IPS-18a (cell line): ENCODE results near the gene ANGEL1.
A peak's percentile ranks its signal among the peaks of the same experiment; 100 is the strongest.

ENCODE experiments used
- H3K27ac ChIP-seq: one replicate; pipeline ENCODE4 v1.5.1; 2013; ENCODE audit warnings: low read length
- H3K27me3 ChIP-seq: one replicate; pipeline ENCODE4 v1.6.1; 2013; ENCODE audit warnings: mild to moderate bottlenecking, low read length; ENCODE audit not compliant: control insufficient read depth, insufficient read depth
- H3K36me3 ChIP-seq: one replicate; pipeline ENCODE4 v1.6.1; 2013; ENCODE audit warnings: low read depth, low read length; ENCODE audit not compliant: control insufficient read depth
- H3K4me1 ChIP-seq: one replicate; pipeline ENCODE4 v1.6.1; 2013; ENCODE audit warnings: low read depth, low read length; ENCODE audit not compliant: control insufficient read depth
- H3K4me3 ChIP-seq: one replicate; pipeline ENCODE4 v1.5.1; 2013; ENCODE audit warnings: low read length
- H3K9ac ChIP-seq: one replicate; pipeline ENCODE4 v1.6.1; 2013; ENCODE audit warnings: mild to moderate bottlenecking, low read length, moderate library complexity
- H3K9me3 ChIP-seq: one replicate; pipeline ENCODE4 v1.6.1; 2013; ENCODE audit warnings: low read depth, low read length; ENCODE audit not compliant: control insufficient read depth

Gene ANGEL1

GRCh38 chr14:76812422-76813383 is at the start of gene ANGEL1:
Gene ANGEL1 (minus strand): TSS chr14:76812882. CDS start chr14:76812827, 55 bp downstream.
- peak within 1 kb of the TSS; percentile 74 for H3K9ac ChIP-seq
- peaks cover 15% of the 10 kb centered on the region for H3K36me3 ChIP-seq
- H3K4me3 ChIP-seq, result peak within 1 kb of the TSS; percentile 86
- H3K27ac ChIP-seq, result no peak within 1 kb of the TSS
- H3K27me3 ChIP-seq, result no peaks in the 10 kb centered on the region
- peaks cover 10% of the 10 kb centered on the region for H3K4me1 ChIP-seq
- no peaks in the 10 kb centered on the region for H3K9me3 ChIP-seq

- H3K27ac ChIP-seq, result no peak overlapping the region
- H3K4me1 ChIP-seq, result peaks cover 17% of the 10 kb centered on the region
- no peak overlapping the region for H3K9ac ChIP-seq
- H3K4me3 ChIP-seq, result no peak overlapping the region
- H3K9me3 ChIP-seq, result no peaks in the 10 kb centered on the region
- H3K27me3 ChIP-seq, result no peaks in the 10 kb centered on the region
- H3K36me3 ChIP-seq, result no peaks in the 10 kb centered on the region
Measured at GRCh38 chr14:76861574-76862255, 49.0 kb upstream of the ANGEL1 start.

GRCh38 chr14:76856769-76857168 is 44.1 kb upstream of the ANGEL1 start:
- H3K4me3 ChIP-seq, result no peak overlapping the region
- H3K4me1 ChIP-seq, result peaks cover 7% of the 10 kb centered on the region
- no peak overlapping the region for H3K27ac ChIP-seq
- no peaks in the 10 kb centered on the region for H3K9me3 ChIP-seq
- H3K27me3 ChIP-seq, result no peaks in the 10 kb centered on the region
- no peaks in the 10 kb centered on the region for H3K36me3 ChIP-seq
- H3K9ac ChIP-seq, result no peak overlapping the region

- no peak overlapping the region for H3K9ac ChIP-seq
- no peak overlapping the region for H3K4me3 ChIP-seq
- no peaks in the 10 kb centered on the region for H3K4me1 ChIP-seq
- no peak overlapping the region for H3K27ac ChIP-seq
- H3K9me3 ChIP-seq, result no peaks in the 10 kb centered on the region
- H3K36me3 ChIP-seq, result no peaks in the 10 kb centered on the region
- H3K27me3 ChIP-seq, result no peaks in the 10 kb centered on the region
Measured at GRCh38 chr14:76855066-76855465, 42.4 kb upstream of the ANGEL1 start.

- H3K4me3 ChIP-seq, result no peak overlapping the region
- no peaks in the 10 kb centered on the region for H3K36me3 ChIP-seq
- no peaks in the 10 kb centered on the region for H3K4me1 ChIP-seq
- no peak overlapping the region for H3K9ac ChIP-seq
- no peak overlapping the region for H3K27ac ChIP-seq
- no peaks in the 10 kb centered on the region for H3K9me3 ChIP-seq
- H3K27me3 ChIP-seq, result no peaks in the 10 kb centered on the region
Measured at GRCh38 chr14:76848879-76849278, 36.2 kb upstream of the ANGEL1 start.

- no peaks in the 10 kb centered on the region for H3K36me3 ChIP-seq
- H3K4me3 ChIP-seq, result no peak overlapping the region
- no peaks in the 10 kb centered on the region for H3K4me1 ChIP-seq
- no peaks in the 10 kb centered on the region for H3K27me3 ChIP-seq
- H3K27ac ChIP-seq, result no peak overlapping the region
- H3K9ac ChIP-seq, result no peak overlapping the region
- H3K9me3 ChIP-seq, result no peaks in the 10 kb centered on the region
Measured at GRCh38 chr14:76846331-76847047, 33.8 kb upstream of the ANGEL1 start.

GRCh38 chr14:76844223-76844622 is 31.5 kb upstream of the ANGEL1 start:
- no peak overlapping the region for H3K27ac ChIP-seq
- no peaks in the 10 kb centered on the region for H3K36me3 ChIP-seq
- H3K27me3 ChIP-seq, result no peaks in the 10 kb centered on the region
- H3K9ac ChIP-seq, result no peak overlapping the region
- no peak overlapping the region for H3K4me3 ChIP-seq
- H3K4me1 ChIP-seq, result no peaks in the 10 kb centered on the region
- no peaks in the 10 kb centered on the region for H3K9me3 ChIP-seq

- Histone ChIP-seq H3K9ac (no peak overlapping the region), H3K9me3 (no peaks in the 10 kb centered on the region), H3K27me3 (no peaks in the 10 kb centered on the region), H3K4me3 (no peak overlapping the region), H3K4me1 (no peaks in the 10 kb centered on the region), H3K36me3 (no peaks in the 10 kb centered on the region), H3K27ac (no peak overlapping the region)
Measured at GRCh38 chr14:76842414-76842813, 29.7 kb upstream of the ANGEL1 start.

- H3K27me3 ChIP-seq, result no peaks in the 10 kb centered on the region
- no peak overlapping the region for H3K4me3 ChIP-seq
- H3K4me1 ChIP-seq, result no peaks in the 10 kb centered on the region
- H3K9me3 ChIP-seq, result no peaks in the 10 kb centered on the region
- no peaks in the 10 kb centered on the region for H3K36me3 ChIP-seq
- H3K9ac ChIP-seq, result no peak overlapping the region
- no peak overlapping the region for H3K27ac ChIP-seq
Measured at GRCh38 chr14:76837524-76837923, 24.8 kb upstream of the ANGEL1 start.

GRCh38 chr14:76836029-76836630 is 23.4 kb upstream of the ANGEL1 start:
- Histone ChIP-seq H3K36me3 (no peaks in the 10 kb centered on the region), H3K27me3 (no peaks in the 10 kb centered on the region), H3K27ac (no peak overlapping the region), H3K4me3 (no peak overlapping the region), H3K4me1 (no peaks in the 10 kb centered on the region), H3K9me3 (no peaks in the 10 kb centered on the region), H3K9ac (no peak overlapping the region)

GRCh38 chr14:76834241-76834661 is 21.6 kb upstream of the ANGEL1 start:
- peaks cover 12% of the 10 kb centered on the region for H3K4me1 ChIP-seq
- no peak overlapping the region for H3K4me3 ChIP-seq

More at GRCh38 chr14:76834241-76834661, 21.6 kb upstream of the ANGEL1 start:
- no peaks in the 10 kb centered on the region for H3K27me3 ChIP-seq
- no peak overlapping the region for H3K9ac ChIP-seq
- H3K36me3 ChIP-seq, result no peaks in the 10 kb centered on the region
- H3K27ac ChIP-seq, result no peak overlapping the region
- H3K9me3 ChIP-seq, result no peaks in the 10 kb centered on the region
